Astrocyte (in vitro differentiated cells and primary cell): Measurements from ENCODE around the gene NFAM1. TPM values are rescaled to one million over a fixed set of nuclear protein-coding genes. Genes with fewer than 3 reads are reported as not detected.

Experiments used
- DNase-seq: peaks from one replicate; pipeline ENCODE4 v3.0.0-alpha.2; 2010; ENCODE audit warnings: low read depth
- FAIRE-seq: peaks from 2 replicates; lab custom pipeline; 2011; peaks lifted over from hg19 to GRCh38; lab: Jason Lieb, UNC
- H2AFZ ChIP-seq: 2 replicates; pipeline ENCODE4 v1.6.0; 2012; ENCODE audit warnings: low read depth, low read length, inconsistent platforms
- H3K27ac ChIP-seq: 2 replicates; pipeline ENCODE4 v1.5.1; 2011; ENCODE audit warnings: low read depth, low read length, inconsistent platforms
- H3K27me3 ChIP-seq: 2 replicates; pipeline ENCODE4 v1.6.0; 2011; ENCODE audit warnings: low read length, inconsistent platforms; ENCODE audit not compliant: insufficient read depth
- H3K36me3 ChIP-seq: 2 replicates; pipeline ENCODE4 v1.5.1; 2011; ENCODE audit warnings: low read length, inconsistent platforms; ENCODE audit not compliant: insufficient read depth
- H3K4me1 ChIP-seq: 2 replicates; pipeline ENCODE4 v1.5.1; 2011; ENCODE audit warnings: low read length, inconsistent platforms; ENCODE audit not compliant: insufficient read depth
- H3K4me2 ChIP-seq: 2 replicates; pipeline ENCODE4 v1.6.0; 2012; ENCODE audit warnings: low read length, inconsistent platforms
- H3K4me3 ChIP-seq: 2 replicates; pipeline ENCODE4 v1.5.1; 2011; ENCODE audit warnings: low read depth, mild to moderate bottlenecking, low read length, inconsistent platforms; ENCODE audit not compliant: insufficient read depth
- H3K79me2 ChIP-seq: 2 replicates; pipeline ENCODE4 v1.6.0; 2012; ENCODE audit warnings: mild to moderate bottlenecking, low read length, inconsistent platforms; ENCODE audit not compliant: insufficient read depth
- H3K9ac ChIP-seq: 2 replicates; pipeline ENCODE4 v1.6.0; 2012; ENCODE audit warnings: mild to moderate bottlenecking, low read length, inconsistent platforms
- H3K9me3 ChIP-seq: 2 replicates; pipeline ENCODE4 v1.5.1; 2012; ENCODE audit warnings: low read depth, mild to moderate bottlenecking, low read length, inconsistent platforms; ENCODE audit not compliant: insufficient read depth
- H4K20me1 ChIP-seq: 2 replicates; pipeline ENCODE4 v1.6.0; 2012; ENCODE audit warnings: low read length, inconsistent platforms; ENCODE audit not compliant: insufficient read depth
- H3K27ac Mint-ChIP-seq: one replicate; pipeline ENCODE4 v1.8.0; 2021; ENCODE audit warnings: mild to moderate bottlenecking, mixed read lengths; ENCODE audit not compliant: unreplicated experiment
- H3K27me3 Mint-ChIP-seq: one replicate; pipeline ENCODE4 v1.8.0; 2021; ENCODE audit warnings: low read depth, mixed read lengths; ENCODE audit not compliant: unreplicated experiment
- H3K36me3 Mint-ChIP-seq: one replicate; pipeline ENCODE4 v1.8.0; 2021; ENCODE audit warnings: low read depth, mixed read lengths; ENCODE audit not compliant: unreplicated experiment
- H3K4me1 Mint-ChIP-seq: one replicate; pipeline ENCODE4 v1.8.0; 2021; ENCODE audit warnings: low read depth, mixed read lengths; ENCODE audit not compliant: unreplicated experiment
- H3K4me3 Mint-ChIP-seq: one replicate; pipeline ENCODE4 v1.8.0; 2021; ENCODE audit warnings: mild to moderate bottlenecking, moderate library complexity, mixed read lengths; ENCODE audit not compliant: unreplicated experiment
- H3K9me3 Mint-ChIP-seq: one replicate; pipeline ENCODE4 v1.8.0; 2021; ENCODE audit warnings: mild to moderate bottlenecking, mixed read lengths; ENCODE audit not compliant: unreplicated experiment
- EZH2 ChIP-seq: IDR thresholded peaks from 2 replicates; pipeline ENCODE4 v1.6.1; 2012; ENCODE audit warnings: mild to moderate bottlenecking, low read length, inconsistent platforms; ENCODE audit not compliant: insufficient read depth
- total RNA-seq: library from RNA; stranded (reverse); gene quantifications from 2 replicates; pipeline ENCODE4 v1.2.1, GENCODE V29; 2021
- TF ChIP-seq, protein P1 (sequence below): IDR thresholded peaks from 2 replicates; pipeline ENCODE4 v1.5.1; 2011; ENCODE audit warnings: low read depth, mild to moderate bottlenecking, inconsistent platforms, low read length, moderate library complexity; ENCODE audit not compliant: insufficient read depth

Gene NFAM1
- total RNA-seq, 1 donor from 2014 or later = 0.07 TPM

DNA sequence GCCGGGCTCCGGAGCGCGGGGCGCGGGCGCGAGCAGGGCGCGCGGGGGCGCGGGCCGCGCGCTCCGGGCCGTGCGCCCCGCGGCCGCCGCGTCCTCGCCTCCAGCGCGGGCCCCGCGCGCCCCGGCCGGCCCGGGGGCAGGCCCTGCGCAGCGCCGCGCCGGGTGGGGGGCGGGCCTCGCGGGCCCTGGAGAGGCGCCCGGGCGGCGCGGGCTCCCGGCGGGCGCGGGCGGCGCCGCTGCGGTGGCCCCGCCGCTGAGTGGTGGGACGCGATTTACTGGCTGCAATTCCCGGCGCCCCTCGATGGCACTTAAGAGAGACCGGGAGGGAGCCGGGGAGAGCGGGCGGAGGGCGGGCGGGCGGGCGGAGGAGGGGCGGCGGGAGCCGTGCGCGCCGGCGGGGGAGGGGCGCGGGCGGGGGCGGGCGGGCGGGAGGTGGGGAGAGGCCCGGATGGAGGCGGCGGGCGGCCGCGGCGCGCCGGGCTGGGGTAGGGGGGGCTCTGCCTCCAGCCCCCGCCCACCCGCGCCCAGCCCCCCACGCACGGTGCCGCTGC is 88.6 kb downstream of the NFAM1 start:
- no peak overlapping the region for H3K27ac ChIP-seq
- no peak for TF ChIP-seq EZH2
- TF ChIP-seq, protein P1, sequence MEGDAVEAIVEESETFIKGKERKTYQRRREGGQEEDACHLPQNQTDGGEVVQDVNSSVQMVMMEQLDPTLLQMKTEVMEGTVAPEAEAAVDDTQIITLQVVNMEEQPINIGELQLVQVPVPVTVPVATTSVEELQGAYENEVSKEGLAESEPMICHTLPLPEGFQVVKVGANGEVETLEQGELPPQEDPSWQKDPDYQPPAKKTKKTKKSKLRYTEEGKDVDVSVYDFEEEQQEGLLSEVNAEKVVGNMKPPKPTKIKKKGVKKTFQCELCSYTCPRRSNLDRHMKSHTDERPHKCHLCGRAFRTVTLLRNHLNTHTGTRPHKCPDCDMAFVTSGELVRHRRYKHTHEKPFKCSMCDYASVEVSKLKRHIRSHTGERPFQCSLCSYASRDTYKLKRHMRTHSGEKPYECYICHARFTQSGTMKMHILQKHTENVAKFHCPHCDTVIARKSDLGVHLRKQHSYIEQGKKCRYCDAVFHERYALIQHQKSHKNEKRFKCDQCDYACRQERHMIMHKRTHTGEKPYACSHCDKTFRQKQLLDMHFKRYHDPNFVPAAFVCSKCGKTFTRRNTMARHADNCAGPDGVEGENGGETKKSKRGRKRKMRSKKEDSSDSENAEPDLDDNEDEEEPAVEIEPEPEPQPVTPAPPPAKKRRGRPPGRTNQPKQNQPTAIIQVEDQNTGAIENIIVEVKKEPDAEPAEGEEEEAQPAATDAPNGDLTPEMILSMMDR = no peak

DNA sequence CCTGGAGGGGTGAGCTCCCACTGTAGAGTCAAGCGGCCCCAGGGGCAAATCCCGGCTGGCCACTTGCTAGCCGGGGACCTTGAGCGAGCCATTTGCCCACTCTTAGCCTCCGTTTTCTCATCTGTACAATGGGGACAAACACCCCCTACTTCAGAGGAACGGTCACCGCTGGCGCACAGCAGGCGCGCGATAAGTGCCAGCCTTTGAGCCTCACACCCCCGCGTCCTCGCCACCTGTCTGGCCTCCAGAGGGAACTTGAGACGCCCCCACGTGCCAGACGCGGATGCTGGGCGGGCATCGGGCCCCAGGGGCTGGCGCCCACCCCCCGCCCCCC is 89.1 kb downstream of the NFAM1 start:
- no peaks in the 10 kb centered on the region for H3K36me3 Mint-ChIP-seq
- H3K27ac Mint-ChIP-seq = no peak overlapping the region
- H3K9ac ChIP-seq = no peak overlapping the region
- H3K9me3 Mint-ChIP-seq = no peaks in the 10 kb centered on the region
- H3K4me3 Mint-ChIP-seq = peak overlapping the region; percentile 64
- H3K9me3 ChIP-seq = no peaks in the 10 kb centered on the region
- DNase-seq (no peak), FAIRE-seq (no peak)
- peaks cover 8% of the 10 kb centered on the region for H3K27me3 ChIP-seq
- no peak overlapping the region for H3K4me3 ChIP-seq
- no peaks in the 10 kb centered on the region for H3K79me2 ChIP-seq
- H3K27me3 Mint-ChIP-seq = peaks cover 45% of the 10 kb centered on the region
- no peaks in the 10 kb centered on the region for H3K4me1 Mint-ChIP-seq
- H4K20me1 ChIP-seq = peaks cover 25% of the 10 kb centered on the region
- H2AFZ ChIP-seq = no peak overlapping the region
- no peak overlapping the region for H3K27ac ChIP-seq
- TF ChIP-seq EZH2 = no peak
- TF ChIP-seq, protein P1 = no peak
- peaks cover 3% of the 10 kb centered on the region for H3K4me1 ChIP-seq
- peak overlapping the region; percentile 68 for H3K4me2 ChIP-seq
- no peaks in the 10 kb centered on the region for H3K36me3 ChIP-seq

More for the DNA sequence above, 88.6 kb downstream of the NFAM1 start:
- H3K9me3 ChIP-seq = no peaks in the 10 kb centered on the region
- no peak overlapping the region for H3K27ac Mint-ChIP-seq
- no peaks in the 10 kb centered on the region for H3K4me1 Mint-ChIP-seq
- no peak overlapping the region for H3K4me3 Mint-ChIP-seq
- peaks cover 8% of the 10 kb centered on the region for H3K27me3 ChIP-seq
- no peaks in the 10 kb centered on the region for H3K36me3 Mint-ChIP-seq
- no peak overlapping the region for H2AFZ ChIP-seq
- peaks cover 25% of the 10 kb centered on the region for H4K20me1 ChIP-seq
- no peak for FAIRE-seq
- H3K4me1 ChIP-seq = peaks cover 3% of the 10 kb centered on the region
- DNase-seq = no peak
- no peak overlapping the region for H3K9ac ChIP-seq
- no peak overlapping the region for H3K4me3 ChIP-seq
- H3K27me3 Mint-ChIP-seq = peaks cover 45% of the 10 kb centered on the region
- no peaks in the 10 kb centered on the region for H3K36me3 ChIP-seq
- H3K79me2 ChIP-seq = no peaks in the 10 kb centered on the region
- H3K9me3 Mint-ChIP-seq = no peaks in the 10 kb centered on the region
- H3K4me2 ChIP-seq = no peak overlapping the region

DNA sequence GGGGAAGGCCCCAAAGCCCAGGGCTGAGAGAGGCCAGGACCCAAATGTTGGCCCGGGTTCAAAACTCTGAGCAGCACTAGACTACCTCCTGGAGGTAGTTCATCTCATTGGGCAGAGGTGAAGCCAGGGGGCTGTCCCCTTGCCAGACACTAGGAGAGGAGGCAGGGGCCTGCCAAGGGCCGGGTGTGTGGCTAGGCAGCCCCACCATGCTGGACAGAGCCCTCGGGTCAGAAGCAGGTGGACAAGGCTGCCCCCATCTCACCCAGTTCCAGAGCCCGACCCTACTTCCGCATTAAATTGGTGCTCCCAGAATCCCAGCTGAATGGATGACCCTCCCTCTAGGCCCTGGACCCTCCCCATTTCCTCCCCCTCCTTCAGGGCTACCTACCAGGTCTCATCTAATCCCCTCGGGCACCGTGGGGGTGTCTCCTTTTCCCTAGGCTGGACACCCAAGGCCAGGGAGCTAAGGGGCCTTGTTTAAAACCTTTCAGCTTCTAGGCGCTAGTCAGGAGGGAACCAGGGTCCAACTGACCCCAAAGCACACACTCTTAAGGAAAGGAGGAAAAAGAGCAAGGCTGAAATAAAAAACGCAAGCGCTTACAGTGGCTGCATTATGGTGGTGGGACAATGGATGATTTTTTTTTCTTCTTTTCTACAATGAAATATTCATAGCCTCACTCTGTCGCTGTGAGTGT is 89.6 kb downstream of the NFAM1 start:
- H2AFZ ChIP-seq = no peak overlapping the region
- H3K36me3 ChIP-seq = no peaks in the 10 kb centered on the region
- no peak for FAIRE-seq
- TF ChIP-seq, protein P1 = no peak
- no peak for TF ChIP-seq EZH2
- no peak overlapping the region for H3K4me3 ChIP-seq
- H4K20me1 ChIP-seq = peaks cover 29% of the 10 kb centered on the region
- H3K4me1 ChIP-seq = peaks cover 3% of the 10 kb centered on the region
- no peak for DNase-seq
- no peak overlapping the region for H3K27ac Mint-ChIP-seq
- no peak overlapping the region for H3K27ac ChIP-seq
- no peaks in the 10 kb centered on the region for H3K79me2 ChIP-seq
- H3K27me3 Mint-ChIP-seq = peaks cover 46% of the 10 kb centered on the region
- peak overlapping the region; percentile 68 for H3K4me2 ChIP-seq
- peaks cover 8% of the 10 kb centered on the region for H3K27me3 ChIP-seq
- H3K36me3 Mint-ChIP-seq = no peaks in the 10 kb centered on the region
- no peaks in the 10 kb centered on the region for H3K9me3 Mint-ChIP-seq
- H3K4me1 Mint-ChIP-seq = no peaks in the 10 kb centered on the region
- H3K9me3 ChIP-seq = no peaks in the 10 kb centered on the region
- peak overlapping the region; percentile 64 for H3K4me3 Mint-ChIP-seq
- H3K9ac ChIP-seq = no peak overlapping the region
